HG03457 (cell line): ENCODE data around the gene DUS2.
"Not testable (repeated sequence)": the region's sequence is repeated elsewhere in the genome, so short reads cannot be mapped to it uniquely, and the experiment has no call there.

Source experiments
- ATAC-seq: cut with Tn5 transposase; IDR thresholded peaks from one replicate; pipeline ENCODE4 v1.9.1; 2021; ENCODE audit warnings: moderate number of reproducible peaks; ENCODE audit not compliant: unreplicated experiment

Gene DUS2

GRCh38 chr16:68115851-68116250 lies 92.8 kb downstream of the DUS2 start:
- ATAC-seq = no peak

DNA sequence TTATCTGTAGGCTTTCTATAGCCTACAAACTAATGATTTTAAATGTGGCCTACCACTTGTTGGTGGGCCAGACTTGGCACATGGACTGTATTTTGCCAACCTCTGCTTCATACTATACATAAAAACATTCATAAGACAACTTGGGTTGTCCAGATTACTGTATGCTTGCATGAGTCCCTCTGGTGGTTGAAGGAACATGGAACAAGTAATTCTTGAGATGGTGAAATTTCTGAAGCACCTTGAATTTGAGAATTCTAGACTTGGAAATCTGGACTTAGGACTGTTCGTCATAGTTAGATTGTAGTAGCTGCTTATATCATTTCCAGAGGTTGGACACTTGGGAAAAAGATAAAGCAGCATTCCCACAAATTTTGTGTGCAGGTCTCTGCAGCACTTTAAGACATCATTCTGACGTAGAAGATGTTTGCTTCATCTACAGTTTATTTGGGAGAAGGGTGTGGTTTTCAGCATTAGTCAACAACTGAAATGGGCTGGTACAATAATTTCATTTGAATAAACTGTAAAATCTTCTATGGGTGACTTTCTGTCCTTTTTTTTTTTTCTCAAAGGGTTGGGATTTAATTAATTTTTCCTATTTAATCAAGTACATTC lies 93.3 kb downstream of the DUS2 start:
- no peak for ATAC-seq

GRCh38 chr16:68117884-68118283 lies 94.8 kb downstream of the DUS2 start:
- ATAC-seq = no peak

DNA sequence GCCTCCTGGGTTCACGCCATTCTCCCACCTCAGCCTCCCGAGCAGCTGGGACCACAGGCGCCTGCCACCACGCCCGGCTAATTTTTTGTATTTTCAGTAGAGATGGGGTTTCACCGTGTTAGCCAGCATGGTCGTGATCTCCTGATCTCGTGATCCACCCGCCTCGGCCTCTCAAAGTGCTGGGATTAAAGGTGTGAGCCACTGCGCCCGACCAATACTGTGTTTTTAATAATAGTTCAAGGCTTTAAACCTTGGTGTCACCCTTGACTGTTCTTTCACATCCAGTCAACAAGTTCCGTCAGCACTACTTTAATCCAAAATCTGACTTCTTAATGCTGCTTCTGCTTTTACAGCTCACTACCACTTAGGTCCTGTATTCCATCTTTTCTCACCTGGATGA lies 95.9 kb downstream of the DUS2 start:
- not testable (repeated sequence) for ATAC-seq

- not testable (repeated sequence) for ATAC-seq
These were observed 97.4 kb downstream of the DUS2 start for GRCh38 chr16:68120496-68120895.

DNA sequence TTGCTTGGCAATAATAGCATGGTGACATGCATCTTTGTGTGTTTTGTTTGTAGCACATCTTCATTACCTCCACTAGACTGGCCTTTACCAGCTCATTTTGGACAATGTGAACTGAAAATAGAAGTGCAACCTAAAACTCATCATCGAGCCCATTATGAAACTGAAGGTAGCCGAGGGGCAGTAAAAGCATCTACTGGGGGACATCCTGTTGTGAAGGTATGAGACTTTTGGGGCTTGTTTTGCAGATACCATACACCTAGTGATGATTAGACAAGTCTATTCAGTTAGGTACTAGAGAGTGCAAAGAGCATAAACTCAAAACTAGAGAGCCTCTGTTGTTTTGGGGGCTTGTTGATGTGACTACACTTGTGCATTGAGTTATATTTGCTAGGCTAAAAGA lies 103.3 kb downstream of the DUS2 start:
- ATAC-seq = no peak

DNA sequence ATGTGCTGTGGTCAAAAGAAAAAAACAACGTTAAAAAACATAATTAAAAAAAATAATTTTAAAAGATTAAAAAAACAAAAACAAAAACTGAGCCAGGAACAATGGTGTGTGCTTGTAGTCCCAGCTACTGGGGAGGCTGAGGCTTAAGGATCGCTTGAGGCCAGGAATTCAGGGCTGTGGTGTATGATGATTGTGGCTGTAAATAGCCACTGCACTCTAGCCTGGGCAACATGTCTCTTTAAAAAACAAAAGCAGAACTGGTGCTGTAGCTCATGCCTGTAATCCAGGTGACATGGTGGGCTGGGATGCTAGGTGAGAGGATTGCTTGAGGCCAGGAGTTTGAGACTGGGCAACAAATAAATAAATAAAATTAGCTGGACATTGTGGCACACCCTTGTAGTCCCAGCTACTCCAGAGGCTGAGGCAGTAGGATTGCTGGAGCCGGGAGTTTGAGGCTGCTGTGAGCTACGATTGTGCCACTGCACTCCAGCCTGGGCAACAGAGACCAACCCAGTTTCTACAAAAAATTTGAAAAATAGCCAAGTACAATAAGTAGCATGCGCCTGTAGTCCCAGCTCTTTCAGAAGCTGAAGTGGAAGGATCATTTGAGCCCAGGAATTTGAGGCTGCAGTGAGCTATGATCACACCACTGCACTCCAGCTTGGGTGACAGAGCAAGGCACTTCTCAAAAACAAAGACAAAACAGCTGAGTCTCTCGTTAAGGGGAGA lies 105.7 kb downstream of the DUS2 start:
- no peak for ATAC-seq
